Measurements from ENCODE around the gene CHST12.

The CHST12 gene

DNA sequence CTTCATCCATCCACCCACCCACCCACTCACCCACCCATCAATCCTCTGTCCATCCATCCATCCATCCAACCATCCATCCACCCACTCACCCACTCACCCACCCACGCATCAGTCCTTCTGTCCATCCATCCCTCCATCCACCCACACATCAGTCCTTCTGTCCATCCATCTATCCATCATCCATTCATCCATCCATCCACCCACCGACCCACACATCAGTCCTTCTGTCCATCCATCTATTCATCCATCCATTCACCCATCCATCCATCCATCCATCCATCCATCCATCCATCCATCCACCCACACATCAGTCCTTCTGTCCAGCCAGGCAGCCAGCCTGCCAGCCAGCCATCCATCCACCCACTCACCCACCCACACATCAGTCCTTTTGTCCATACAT lies 88.6 kb downstream of the CHST12 start:
- no peak for TF ChIP-seq REST (IDR thresholded peaks at IDR 0.05; ENCODE audit: insufficient read depth in 1 of 2, low read depth in 2 of 2, low read length in 2 of 2)
- no peak for TF ChIP-seq FOXP2 (optimal IDR thresholded peaks at IDR 0.05; ENCODE audit: borderline replicate concordance, extremely low read depth, extremely low read length, insufficient read depth)
- no peak for TF ChIP-seq POLR2AphosphoS5 (IDR thresholded peaks at IDR 0.05; ENCODE audit: low read depth, low read length)
- no peak for TF ChIP-seq SIN3A (IDR thresholded peaks at IDR 0.05; ENCODE audit: borderline replicate concordance, insufficient read depth, low read length)
- TF ChIP-seq TAF1 (IDR thresholded peaks at IDR 0.05; ENCODE audit: borderline replicate concordance, insufficient read depth, low read length), result no peak

DNA sequence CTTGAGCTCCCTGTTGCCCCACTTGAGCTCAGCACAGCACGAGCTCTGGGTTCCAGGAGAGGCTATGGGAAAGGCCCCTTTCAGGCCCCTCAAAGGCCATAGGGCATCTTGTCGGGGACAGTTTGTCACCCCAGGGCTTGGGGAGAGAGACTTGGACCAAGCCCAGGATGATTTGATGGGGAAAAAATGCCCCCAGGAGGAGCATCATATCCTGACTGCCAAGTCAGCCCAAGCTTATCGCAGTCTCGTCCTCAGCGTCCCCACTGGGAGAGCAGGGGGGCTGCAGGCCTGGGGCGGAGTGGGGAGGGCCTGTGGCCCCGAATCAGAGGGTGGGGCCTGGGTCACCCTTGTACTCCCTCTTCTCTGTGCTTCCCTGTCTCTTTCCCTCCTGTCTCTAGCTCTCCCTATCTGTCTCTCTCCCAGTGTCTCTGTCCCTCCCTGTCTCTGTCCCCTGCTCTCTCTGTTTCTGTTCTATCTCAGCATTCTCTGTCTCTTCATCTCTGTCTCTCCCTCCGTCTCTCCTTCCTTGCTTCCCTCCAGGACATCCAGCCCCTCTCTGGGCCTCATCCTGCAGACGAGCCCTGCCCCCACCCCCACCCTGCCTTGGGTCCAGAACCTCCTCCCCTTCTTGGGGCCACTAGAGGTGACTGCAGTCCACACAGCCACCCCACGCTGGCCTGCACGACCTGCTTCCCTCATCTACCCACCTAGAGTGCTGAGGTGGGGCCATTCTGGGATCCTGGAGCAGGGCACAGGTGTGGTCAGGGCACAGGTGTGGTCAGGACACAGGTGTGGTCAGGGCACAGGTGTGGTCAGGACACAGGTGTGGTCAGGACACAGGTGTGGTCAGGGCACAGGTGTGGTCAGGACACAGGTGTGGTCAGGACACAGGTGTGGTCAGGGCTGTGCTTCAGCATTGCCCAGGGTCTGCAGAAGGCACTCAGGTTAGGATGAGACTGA lies 90.1 kb downstream of the CHST12 start:
- TF ChIP-seq SIN3A (IDR thresholded peaks at IDR 0.05; ENCODE audit: borderline replicate concordance, insufficient read depth, low read length), result no peak
- TF ChIP-seq TAF1 (IDR thresholded peaks at IDR 0.05; ENCODE audit: borderline replicate concordance, insufficient read depth, low read length), result no peak
- TF ChIP-seq REST (IDR thresholded peaks at IDR 0.05; ENCODE audit: insufficient read depth in 1 of 2, low read depth in 2 of 2, low read length in 2 of 2), result no peak

- TF ChIP-seq TAF1 (IDR thresholded peaks at IDR 0.05; ENCODE audit: borderline replicate concordance, insufficient read depth, low read length), result no peak
- no peak for TF ChIP-seq POLR2AphosphoS5 (IDR thresholded peaks at IDR 0.05; ENCODE audit: low read depth, low read length)
- TF ChIP-seq FOXP2 (optimal IDR thresholded peaks at IDR 0.05; ENCODE audit: borderline replicate concordance, extremely low read depth, extremely low read length, insufficient read depth), result no peak
Observed at GRCh38 chr7:2494191-2495130, 91.0 kb downstream of the CHST12 start.

DNA sequence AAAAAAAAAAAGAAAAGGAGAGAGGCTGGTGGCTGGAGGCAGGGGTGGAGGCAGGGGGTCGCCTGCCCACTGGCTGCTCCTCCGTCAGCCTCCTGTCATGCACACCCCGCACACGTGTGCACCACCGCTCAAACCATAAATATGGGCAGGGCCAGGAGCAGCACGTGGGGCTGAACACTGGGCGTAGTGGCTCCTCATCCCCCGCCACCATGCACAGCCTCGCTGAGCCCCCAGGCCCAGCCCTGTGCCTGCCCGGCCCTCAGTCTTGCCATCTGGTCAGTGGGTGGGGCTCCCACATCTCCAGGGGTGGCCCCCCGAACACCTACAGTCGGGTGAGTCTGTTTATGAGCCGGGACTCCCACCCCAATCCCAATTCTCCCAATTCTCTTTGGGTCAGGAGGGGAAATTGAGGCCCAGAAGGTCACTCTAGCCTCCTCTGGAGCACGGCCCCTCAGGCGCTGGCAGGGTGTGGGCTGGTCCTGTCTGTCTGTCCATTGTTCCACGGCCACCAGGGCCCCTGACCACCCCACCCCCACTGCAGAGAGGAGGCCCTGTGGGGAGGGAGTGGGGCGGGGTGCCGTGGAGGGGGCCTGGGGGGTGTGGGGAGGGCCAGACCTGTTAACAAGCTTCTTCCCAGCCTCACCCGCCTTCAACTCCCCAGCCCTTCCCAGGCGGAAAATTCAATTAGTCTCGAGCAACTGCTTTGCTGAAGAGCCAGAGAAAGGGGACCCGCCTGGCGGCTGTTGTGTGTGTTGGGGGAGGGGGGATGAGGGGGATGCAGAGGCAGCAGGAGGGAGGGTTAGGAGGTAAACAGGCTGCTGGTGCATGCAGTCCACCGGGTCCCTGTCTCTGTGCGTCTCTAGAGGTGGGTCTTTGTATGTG lies 92.2 kb downstream of the CHST12 start:
- TF ChIP-seq FOXP2 (optimal IDR thresholded peaks at IDR 0.05; ENCODE audit: borderline replicate concordance, extremely low read depth, extremely low read length, insufficient read depth), result no peak
- TF ChIP-seq SIN3A (IDR thresholded peaks at IDR 0.05; ENCODE audit: borderline replicate concordance, insufficient read depth, low read length), result no peak
- no peak for TF ChIP-seq POLR2AphosphoS5 (IDR thresholded peaks at IDR 0.05; ENCODE audit: low read depth, low read length)
- TF ChIP-seq TAF1 (IDR thresholded peaks at IDR 0.05; ENCODE audit: borderline replicate concordance, insufficient read depth, low read length), result no peak
- no peak for TF ChIP-seq REST (IDR thresholded peaks at IDR 0.05; ENCODE audit: insufficient read depth in 1 of 2, low read depth in 2 of 2, low read length in 2 of 2)

- TF ChIP-seq TAF1 (IDR thresholded peaks at IDR 0.05; ENCODE audit: borderline replicate concordance, insufficient read depth, low read length), result no peak
- TF ChIP-seq FOXP2 (optimal IDR thresholded peaks at IDR 0.05; ENCODE audit: borderline replicate concordance, extremely low read depth, extremely low read length, insufficient read depth), result no peak
- TF ChIP-seq SIN3A (IDR thresholded peaks at IDR 0.05; ENCODE audit: borderline replicate concordance, insufficient read depth, low read length), result no peak
- TF ChIP-seq REST (IDR thresholded peaks at IDR 0.05; ENCODE audit: insufficient read depth in 1 of 2, low read depth in 2 of 2, low read length in 2 of 2), result no peak
- TF ChIP-seq POLR2AphosphoS5 (IDR thresholded peaks at IDR 0.05; ENCODE audit: low read depth, low read length), result no peak
Observed at GRCh38 chr7:2496375-2496774, 93.0 kb downstream of the CHST12 start.

Measured in PFSK-1 (cell line).